ENCODE measurements around the gene TSEN15.

TSEN15 gene

DNA sequence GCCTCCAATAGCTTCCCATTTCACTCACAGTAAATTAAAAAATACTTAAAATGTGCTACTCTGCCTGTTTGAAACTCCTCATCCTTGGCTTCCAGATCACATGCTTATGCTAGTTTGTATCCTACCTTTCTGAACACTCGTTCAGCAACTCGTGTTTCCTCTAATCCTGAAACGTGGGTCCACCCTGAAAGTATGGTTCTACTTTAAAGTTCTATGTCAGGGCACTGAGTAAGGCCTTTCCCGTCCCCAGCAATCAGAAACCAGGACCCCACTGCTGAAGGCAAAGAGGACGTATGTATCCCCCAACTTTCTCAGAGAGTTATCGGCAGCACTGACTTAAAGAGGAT is 419 bp upstream of the TSEN15 start:
- CTCF ChIA-PET: interaction anchor here (1.7 kb wide), 1 partner anchor 108 kb away, joined by 9 read pairs; no protein-coding TSS in a partner anchor
- Histone ChIP-seq H3K27ac (ENCODE audit: extremely low read depth, low read depth, low read length) (peak overlapping the region; percentile 97), H3K4me3 (ENCODE audit: low read depth, low read length) (peak overlapping the region; percentile 96), H3K9me3 (ENCODE audit: control insufficient read depth, insufficient read depth, low read depth, low read length) (no peaks in the 10 kb centered on the region), H3K4me1 (ENCODE audit: control insufficient read depth, insufficient read depth, low read length) (no peaks in the 10 kb centered on the region), H3K36me3 (ENCODE audit: control insufficient read depth in 2 of 2, insufficient read depth in 1 of 2, low read length in 2 of 2) (peaks cover 0 to 8% of the 10 kb centered on the region in 2 experiments; a peak in 1 of 3 replicates)
- POLR2A ChIA-PET: interaction anchor here (0.7 to 1.5 kb wide), 10 partner anchors 9 to 418 kb away, joined by 3 to 11 read pairs (median 4); partner anchors contain the start of genes ARPC5 and C1orf21
- TF ChIP-seq REPIN1 (tag by site-specific recombination; IDR thresholded peaks at IDR 0.05; ENCODE audit: low read depth) (no peak), ZNF335 (tag by site-specific recombination; conservative IDR thresholded peaks at IDR 0.05) (peak; percentile 39; the same call in 1 of the 2 replicates)

GRCh38 chr1:184052194-184052559 is 647 bp downstream of the TSEN15 start:
- no peaks in the 10 kb centered on the region for H3K9me3 ChIP-seq (ENCODE audit: control insufficient read depth, insufficient read depth, low read depth, low read length)
- TF ChIP-seq ZNF768 (tag by site-specific recombination; IDR thresholded peaks at IDR 0.05): no peak
- peak; percentile 59; the same call in 1 of the 2 replicates for TF ChIP-seq MZF1 (tag by site-specific recombination; IDR thresholded peaks at IDR 0.05; ENCODE audit: borderline replicate concordance)
- 0 out of 2 replicates have a peak, but pooled peaks have one; percentile 8 for TF ChIP-seq ZNF558 (tag by site-specific recombination; IDR thresholded peaks at IDR 0.05)
- peak; percentile 96 for TF ChIP-seq ZNF335 (tag by site-specific recombination; conservative IDR thresholded peaks at IDR 0.05)
- TF ChIP-seq, protein P1, sequence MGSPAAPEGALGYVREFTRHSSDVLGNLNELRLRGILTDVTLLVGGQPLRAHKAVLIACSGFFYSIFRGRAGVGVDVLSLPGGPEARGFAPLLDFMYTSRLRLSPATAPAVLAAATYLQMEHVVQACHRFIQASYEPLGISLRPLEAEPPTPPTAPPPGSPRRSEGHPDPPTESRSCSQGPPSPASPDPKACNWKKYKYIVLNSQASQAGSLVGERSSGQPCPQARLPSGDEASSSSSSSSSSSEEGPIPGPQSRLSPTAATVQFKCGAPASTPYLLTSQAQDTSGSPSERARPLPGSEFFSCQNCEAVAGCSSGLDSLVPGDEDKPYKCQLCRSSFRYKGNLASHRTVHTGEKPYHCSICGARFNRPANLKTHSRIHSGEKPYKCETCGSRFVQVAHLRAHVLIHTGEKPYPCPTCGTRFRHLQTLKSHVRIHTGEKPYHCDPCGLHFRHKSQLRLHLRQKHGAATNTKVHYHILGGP (tag by site-specific recombination; IDR thresholded peaks at IDR 0.05): peak; percentile 83
- no peak for TF ChIP-seq ELK4 (IDR thresholded peaks at IDR 0.05; ENCODE audit: borderline replicate concordance, low read depth, low read length)
- TF ChIP-seq ZNF416 (tag by site-specific recombination; IDR thresholded peaks at IDR 0.05): no peak
- H3K36me3 ChIP-seq (ENCODE audit: control insufficient read depth in 2 of 2, insufficient read depth in 1 of 2, low read length in 2 of 2): peaks cover 0 to 8% of the 10 kb centered on the region in 2 experiments; a peak in 1 of 3 replicates
- ChIA-PET POLR2A (interaction anchor here (1.2 to 1.5 kb wide), 4 partner anchors 8 to 417 kb away, joined by 3 to 11 read pairs (median 4); partner anchors contain the start of gene ARPC5), CTCF (interaction anchor here (1.4 to 1.7 kb wide), 2 partner anchors 109 to 396 kb away, joined by 4 to 9 read pairs; no protein-coding TSS in a partner anchor)
- peak overlapping the region; percentile 96 for H3K4me3 ChIP-seq (ENCODE audit: low read depth, low read length)
- H3K4me1 ChIP-seq (ENCODE audit: control insufficient read depth, insufficient read depth, low read length): no peaks in the 10 kb centered on the region
- peak overlapping the region; percentile 97 for H3K27ac ChIP-seq (ENCODE audit: extremely low read depth, low read depth, low read length)

DNA sequence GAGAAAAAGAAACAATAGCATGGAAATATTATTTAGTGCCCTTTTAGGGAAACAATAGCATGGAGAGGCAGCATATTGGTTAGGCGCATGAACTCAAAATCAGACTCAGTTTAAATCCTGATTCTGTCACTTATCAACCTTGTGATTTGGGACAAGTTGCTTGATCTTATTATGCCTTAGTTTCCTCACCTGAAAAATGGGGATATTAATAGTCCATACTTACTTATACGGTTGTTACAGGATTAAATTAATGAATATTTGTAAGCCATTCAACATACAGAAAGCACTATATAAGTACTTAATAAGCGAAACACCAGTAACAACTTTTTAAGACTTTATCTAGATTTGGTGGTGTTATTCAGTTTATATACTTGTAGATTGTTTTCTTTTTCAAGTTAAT is 1.2 kb downstream of the TSEN15 start:
- CTCF ChIA-PET: interaction anchor here (1.4 kb wide), 1 partner anchor 397 kb away, joined by 4 read pairs; no protein-coding TSS in a partner anchor
- Histone ChIP-seq H3K4me3 (ENCODE audit: low read depth, low read length) (peak overlapping the region; percentile 96), H3K4me1 (ENCODE audit: control insufficient read depth, insufficient read depth, low read length) (no peaks in the 10 kb centered on the region), H3K9me3 (ENCODE audit: control insufficient read depth, insufficient read depth, low read depth, low read length) (no peaks in the 10 kb centered on the region), H3K36me3 (ENCODE audit: control insufficient read depth in 2 of 2, insufficient read depth in 1 of 2, low read length in 2 of 2) (peaks cover 0 to 8% of the 10 kb centered on the region in 2 experiments; a peak in 1 of 3 replicates), H3K27ac (ENCODE audit: extremely low read depth, low read depth, low read length) (no peak overlapping the region)
- TF ChIP-seq ZNF239 (tag by site-specific recombination; IDR thresholded peaks at IDR 0.05): no peak
- TF ChIP-seq, protein P2, sequence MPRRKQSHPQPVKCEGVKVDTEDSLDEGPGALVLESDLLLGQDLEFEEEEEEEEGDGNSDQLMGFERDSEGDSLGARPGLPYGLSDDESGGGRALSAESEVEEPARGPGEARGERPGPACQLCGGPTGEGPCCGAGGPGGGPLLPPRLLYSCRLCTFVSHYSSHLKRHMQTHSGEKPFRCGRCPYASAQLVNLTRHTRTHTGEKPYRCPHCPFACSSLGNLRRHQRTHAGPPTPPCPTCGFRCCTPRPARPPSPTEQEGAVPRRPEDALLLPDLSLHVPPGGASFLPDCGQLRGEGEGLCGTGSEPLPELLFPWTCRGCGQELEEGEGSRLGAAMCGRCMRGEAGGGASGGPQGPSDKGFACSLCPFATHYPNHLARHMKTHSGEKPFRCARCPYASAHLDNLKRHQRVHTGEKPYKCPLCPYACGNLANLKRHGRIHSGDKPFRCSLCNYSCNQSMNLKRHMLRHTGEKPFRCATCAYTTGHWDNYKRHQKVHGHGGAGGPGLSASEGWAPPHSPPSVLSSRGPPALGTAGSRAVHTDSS (tag by site-specific recombination; IDR thresholded peaks at IDR 0.05): no peak
- TF ChIP-seq ZNF433 (tag by site-specific recombination; IDR thresholded peaks at IDR 0.05; ENCODE audit: low read depth): no peak
- POLR2A ChIA-PET: no interaction called here

DNA sequence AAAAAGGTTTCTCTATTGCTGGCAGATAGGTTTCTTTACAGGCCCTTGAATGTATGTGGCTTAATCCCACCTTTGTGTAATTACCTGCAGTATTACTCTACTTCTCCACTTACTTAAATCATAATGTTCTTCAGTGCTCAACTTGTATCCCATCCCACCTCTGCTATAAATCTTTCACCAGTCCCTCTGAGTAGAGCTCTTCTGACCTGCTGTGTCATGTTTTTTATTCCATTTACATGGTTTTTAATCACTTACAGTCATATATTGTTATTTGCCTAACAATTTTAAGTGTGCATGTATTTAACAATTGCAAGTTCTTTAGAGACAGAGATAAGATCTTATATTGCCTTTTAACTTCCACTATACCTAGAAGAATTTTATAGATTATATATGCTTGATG is 2.4 kb downstream of the TSEN15 start:
- H3K9me3 ChIP-seq (ENCODE audit: control insufficient read depth, insufficient read depth, low read depth, low read length): no peaks in the 10 kb centered on the region
- POLR2A ChIA-PET: no interaction called here
- H3K4me1 ChIP-seq (ENCODE audit: control insufficient read depth, insufficient read depth, low read length): no peaks in the 10 kb centered on the region
- CTCF ChIA-PET: no interaction called here
- H3K4me3 ChIP-seq (ENCODE audit: low read depth, low read length): no peak overlapping the region
- H3K27ac ChIP-seq (ENCODE audit: extremely low read depth, low read depth, low read length): no peak overlapping the region
- H3K36me3 ChIP-seq (ENCODE audit: control insufficient read depth in 2 of 2, insufficient read depth in 1 of 2, low read length in 2 of 2): peaks cover 0 to 8% of the 10 kb centered on the region in 2 experiments; a peak in 1 of 3 replicates
- TF ChIP-seq ZNF473 (tag by site-specific recombination; IDR thresholded peaks at IDR 0.05) (no peak), ZNF843 (tag by site-specific recombination; IDR thresholded peaks at IDR 0.05) (0 out of 2 replicates have a peak, but pooled peaks have one; percentile 12), HIC1 (tag by site-specific recombination; IDR thresholded peaks at IDR 0.05) (no peak), SCRT2 (tag by site-specific recombination; IDR thresholded peaks at IDR 0.05) (no peak), ZNF830 (tag by site-specific recombination; IDR thresholded peaks at IDR 0.05; ENCODE audit: low read depth) (no peak), FEZF1 (tag by site-specific recombination; IDR thresholded peaks at IDR 0.05) (peak; percentile 27; the same call in 1 of the 2 replicates), ZBTB21 (tag by site-specific recombination; IDR thresholded peaks at IDR 0.05) (no peak), ZNF174 (tag by site-specific recombination; IDR thresholded peaks at IDR 0.05) (no peak), ZNF335 (tag by site-specific recombination; conservative IDR thresholded peaks at IDR 0.05) (0 out of 2 replicates have a peak, but pooled peaks have one; percentile 2), GLIS2 (tag by site-specific recombination; IDR thresholded peaks at IDR 0.05) (no peak), ZNF16 (tag by site-specific recombination; IDR thresholded peaks at IDR 0.05; ENCODE audit: low read depth) (no peak)

All from HEK293 (cell line).